GM12873 (cell line): Measurements from ENCODE around the gene CYP26C1.

Source experiments
- CTCF ChIP-seq: IDR thresholded peaks from 2 replicates; pipeline ENCODE4 v1.5.1; 2012; ENCODE audit warnings: low read depth, mild to moderate bottlenecking, moderate library complexity, low read length, control low read depth; ENCODE audit not compliant: insufficient read depth; ENCODE audit errors: missing control alignments

The CYP26C1 gene

GRCh38 chr10:93083743-93084539 lies 23.3 kb downstream of the CYP26C1 start:
- no peak for TF ChIP-seq CTCF

GRCh38 chr10:93085272-93085859 lies 24.8 kb downstream of the CYP26C1 start:
- no peak for TF ChIP-seq CTCF

- TF ChIP-seq CTCF, result no peak
These were observed 25.7 kb downstream of the CYP26C1 start for GRCh38 chr10:93086289-93086688.

GRCh38 chr10:93087846-93088245 lies 27.2 kb downstream of the CYP26C1 start:
- no peak for TF ChIP-seq CTCF

- TF ChIP-seq CTCF, result no peak
These were observed 27.9 kb downstream of the CYP26C1 start for GRCh38 chr10:93088466-93088865.

DNA sequence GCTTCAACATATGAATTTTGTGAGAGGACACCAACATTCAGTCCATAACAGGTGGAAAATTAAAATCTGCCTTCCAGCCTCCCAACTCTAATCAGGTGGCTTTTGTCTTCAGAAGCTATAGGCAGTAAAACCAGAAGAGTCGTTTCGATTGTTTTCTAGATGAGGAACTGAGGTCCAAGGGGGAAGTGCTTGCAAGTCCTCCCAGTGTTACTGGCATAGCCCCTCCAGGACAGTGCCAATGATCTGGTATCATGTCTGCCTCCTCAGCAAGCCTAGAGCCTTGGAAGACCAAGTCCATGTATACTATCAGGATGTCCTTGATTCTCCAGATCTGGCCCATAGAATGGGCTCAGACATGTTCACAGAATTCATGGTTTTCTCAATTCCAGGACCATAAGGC lies 30.0 kb downstream of the CYP26C1 start:
- no peak for TF ChIP-seq CTCF

- no peak for TF ChIP-seq CTCF
These were observed 31.4 kb downstream of the CYP26C1 start for GRCh38 chr10:93091960-93092359.
